ENCODE data around the gene PMIS2.
A peak's percentile ranks its signal among the peaks of the same experiment; 100 is the strongest.

Gene PMIS2

DNA sequence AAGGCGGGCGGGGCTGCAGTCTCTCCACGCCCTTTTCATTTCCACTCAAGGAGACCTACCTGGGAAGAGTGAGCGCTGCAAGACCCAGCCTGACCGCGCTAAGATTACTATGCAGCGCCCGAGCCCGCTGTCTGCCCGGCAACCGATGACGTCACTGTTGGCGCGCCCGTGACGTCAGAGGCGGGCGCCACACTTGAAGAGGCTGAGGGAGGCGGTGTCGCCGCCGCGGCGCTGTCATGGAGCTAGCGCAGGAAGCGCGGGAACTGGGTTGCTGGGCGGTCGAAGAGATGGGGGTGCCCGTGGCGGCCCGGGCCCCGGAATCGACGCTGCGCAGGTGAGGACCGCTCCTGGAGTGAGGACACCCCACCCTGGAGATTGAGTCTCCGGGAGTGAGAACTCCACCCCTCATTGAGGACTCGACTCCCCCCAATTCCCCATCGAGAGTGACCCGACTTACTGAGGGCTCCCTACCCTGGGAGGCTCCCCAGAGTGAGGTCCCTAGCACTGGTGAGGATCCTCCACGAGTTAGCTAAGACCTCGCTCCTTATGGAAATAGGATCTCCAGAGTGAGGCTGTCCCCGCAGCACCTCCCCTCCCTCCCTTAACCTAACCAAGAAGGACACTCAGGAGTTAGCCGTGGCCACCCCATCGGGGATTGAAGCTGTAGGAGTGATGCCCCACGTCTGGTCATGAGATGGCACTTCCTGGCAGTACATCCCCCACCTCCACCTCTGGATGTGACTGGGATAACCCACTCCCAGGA, 26.8 kb downstream of the PMIS2 start, which contains the start of gene HAUS5:
TSS of gene HAUS5 (plus strand) at position 177 of the 763 bp plus-strand sequence. CDS start at position 237, 60 bp downstream.
- WGBS (ENCODE audit: insufficient coverage, insufficient read length): no CpG with 5 or more reads among the region's 47 CpGs
- no peaks in the 10 kb centered on the region for H3K4me1 ChIP-seq (ENCODE audit: control insufficient read depth, insufficient read depth, low read length)
- H3K9me3 ChIP-seq (ENCODE audit: control insufficient read depth, insufficient read depth, low read length): no peaks in the 10 kb centered on the region
- no peaks in the 10 kb centered on the region for H3K27me3 ChIP-seq (ENCODE audit: control insufficient read depth, insufficient read depth, low read length)
- H3K27ac ChIP-seq (ENCODE audit: low read length): no peak within 1 kb of the TSS
- peaks cover 3% of the 10 kb centered on the region for H3K36me3 ChIP-seq (ENCODE audit: control insufficient read depth, insufficient read depth, low read length)
- peak; percentile 82 for DNase-seq (ENCODE audit: low read depth, low spot score)
- H3K4me3 ChIP-seq (ENCODE audit: low read length): peak within 1 kb of the TSS; percentile 75; the same call in 1 of the 2 replicates

DNA sequence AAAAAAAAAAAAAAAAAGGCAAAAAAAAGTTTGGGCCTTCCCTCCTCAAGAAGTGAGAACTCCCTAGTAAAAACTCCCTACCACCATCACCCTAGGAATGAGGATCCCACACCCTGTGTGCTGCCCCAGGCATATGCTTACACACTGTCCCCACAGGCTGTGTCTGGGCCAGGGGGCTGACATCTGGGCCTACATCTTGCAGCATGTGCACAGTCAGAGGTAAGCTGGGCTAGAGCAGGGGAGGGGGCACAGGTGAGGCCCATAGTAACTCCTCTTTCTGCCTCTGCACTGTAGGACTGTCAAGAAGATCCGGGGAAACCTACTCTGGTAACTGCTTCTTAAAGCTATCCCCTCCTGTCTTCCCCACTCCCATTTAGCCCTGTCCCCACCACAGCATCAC, 27.6 kb downstream of the PMIS2 start:
- Histone ChIP-seq H3K27me3 (ENCODE audit: control insufficient read depth, insufficient read depth, low read length) (no peaks in the 10 kb centered on the region), H3K9me3 (ENCODE audit: control insufficient read depth, insufficient read depth, low read length) (no peaks in the 10 kb centered on the region), H3K27ac (ENCODE audit: low read length) (no peak overlapping the region), H3K36me3 (ENCODE audit: control insufficient read depth, insufficient read depth, low read length) (peaks cover 5% of the 10 kb centered on the region), H3K4me3 (ENCODE audit: low read length) (no peak overlapping the region), H3K4me1 (ENCODE audit: control insufficient read depth, insufficient read depth, low read length) (no peaks in the 10 kb centered on the region)
- WGBS (ENCODE audit: insufficient coverage, insufficient read length): no CpG with 5 or more reads among the region's 1 CpG
- no peak for DNase-seq (ENCODE audit: low read depth, low spot score)

DNA sequence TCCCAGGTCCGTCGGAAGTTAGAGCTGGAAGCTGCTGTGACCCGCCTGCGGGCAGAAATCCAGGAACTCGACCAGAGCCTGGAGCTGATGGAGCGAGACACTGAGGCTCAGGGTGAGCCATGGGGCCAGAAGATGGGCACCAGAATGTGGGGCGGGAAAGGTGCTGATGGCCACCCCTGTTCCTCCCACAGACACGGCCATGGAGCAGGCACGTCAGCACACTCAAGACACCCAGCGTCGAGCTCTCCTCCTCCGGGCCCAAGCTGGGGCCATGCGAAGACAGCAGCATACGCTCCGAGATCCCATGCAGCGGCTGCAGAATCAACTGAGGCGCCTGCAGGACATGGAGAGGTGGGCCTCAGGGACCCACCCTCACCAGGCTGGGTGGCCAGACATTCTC, 29.1 kb downstream of the PMIS2 start:
- Histone ChIP-seq H3K4me3 (ENCODE audit: low read length) (no peak overlapping the region), H3K27me3 (ENCODE audit: control insufficient read depth, insufficient read depth, low read length) (no peaks in the 10 kb centered on the region), H3K4me1 (ENCODE audit: control insufficient read depth, insufficient read depth, low read length) (no peaks in the 10 kb centered on the region), H3K27ac (ENCODE audit: low read length) (no peak overlapping the region), H3K9me3 (ENCODE audit: control insufficient read depth, insufficient read depth, low read length) (no peaks in the 10 kb centered on the region), H3K36me3 (ENCODE audit: control insufficient read depth, insufficient read depth, low read length) (peaks cover 8% of the 10 kb centered on the region)
- no CpG with 5 or more reads among the region's 17 CpGs for WGBS (ENCODE audit: insufficient coverage, insufficient read length)
- no peak for DNase-seq (ENCODE audit: low read depth, low spot score)

DNA sequence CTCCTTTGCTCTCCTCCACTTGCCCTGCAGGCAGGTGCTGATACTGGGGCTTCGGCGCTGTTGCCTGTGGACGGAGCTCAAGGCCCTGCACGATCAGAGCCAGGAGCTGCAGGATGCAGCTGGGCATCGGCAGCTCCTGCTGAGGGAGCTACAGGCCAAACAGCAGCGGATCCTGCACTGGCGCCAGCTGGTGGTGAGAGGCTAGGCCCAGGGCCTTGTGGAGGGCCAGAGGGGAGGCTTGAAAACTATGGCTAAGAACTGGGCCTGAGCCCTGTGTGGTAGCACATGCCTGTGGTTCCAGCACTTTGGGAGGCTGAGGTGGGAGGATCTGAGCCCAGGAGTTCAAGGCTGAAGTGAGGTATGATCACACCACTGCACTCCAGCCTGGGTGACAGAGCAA, 32.9 kb downstream of the PMIS2 start:
- H3K4me1 ChIP-seq (ENCODE audit: control insufficient read depth, insufficient read depth, low read length): no peaks in the 10 kb centered on the region
- H3K36me3 ChIP-seq (ENCODE audit: control insufficient read depth, insufficient read depth, low read length): peaks cover 15% of the 10 kb centered on the region
- no CpG with 5 or more reads among the region's 7 CpGs for WGBS (ENCODE audit: insufficient coverage, insufficient read length)
- no peaks in the 10 kb centered on the region for H3K9me3 ChIP-seq (ENCODE audit: control insufficient read depth, insufficient read depth, low read length)
- no peaks in the 10 kb centered on the region for H3K27me3 ChIP-seq (ENCODE audit: control insufficient read depth, insufficient read depth, low read length)
- no peak overlapping the region for H3K27ac ChIP-seq (ENCODE audit: low read length)
- no peak overlapping the region for H3K4me3 ChIP-seq (ENCODE audit: low read length)
- no peak for DNase-seq (ENCODE audit: low read depth, low spot score)

DNA sequence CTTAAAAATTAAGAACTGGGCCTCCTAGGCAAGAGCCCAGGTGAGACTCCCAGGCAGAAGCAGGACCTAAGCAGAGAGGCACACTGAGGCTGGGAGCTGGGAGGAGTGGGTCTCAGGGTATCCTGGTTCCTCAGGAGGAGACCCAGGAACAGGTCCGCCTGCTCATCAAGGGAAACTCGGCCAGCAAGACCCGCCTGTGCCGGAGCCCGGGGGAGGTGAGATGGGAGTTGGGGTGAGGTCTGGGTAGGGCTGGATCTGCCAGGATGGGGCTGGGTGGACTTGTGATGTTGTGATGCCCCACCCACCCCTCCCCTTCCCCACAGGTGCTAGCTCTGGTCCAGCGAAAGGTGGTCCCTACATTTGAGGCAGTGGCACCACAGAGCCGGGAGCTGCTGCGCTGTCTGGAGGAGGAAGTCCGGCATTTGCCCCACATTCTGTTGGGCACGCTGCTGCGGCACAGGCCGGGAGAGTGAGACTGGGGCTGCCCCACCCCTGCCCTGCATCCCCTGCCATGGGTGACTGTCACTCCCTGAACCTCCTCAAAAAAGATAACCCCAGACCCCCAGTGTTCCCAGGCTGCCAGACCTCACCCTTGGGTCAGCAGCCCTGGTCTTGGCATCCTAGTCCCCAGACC, 33.4 kb downstream of the PMIS2 start:
- no CpG with 5 or more reads among the region's 12 CpGs for WGBS (ENCODE audit: insufficient coverage, insufficient read length)
- Histone ChIP-seq H3K27ac (ENCODE audit: low read length) (no peak overlapping the region), H3K36me3 (ENCODE audit: control insufficient read depth, insufficient read depth, low read length) (peaks cover 15% of the 10 kb centered on the region), H3K9me3 (ENCODE audit: control insufficient read depth, insufficient read depth, low read length) (no peaks in the 10 kb centered on the region), H3K4me3 (ENCODE audit: low read length) (no peak overlapping the region), H3K27me3 (ENCODE audit: control insufficient read depth, insufficient read depth, low read length) (no peaks in the 10 kb centered on the region), H3K4me1 (ENCODE audit: control insufficient read depth, insufficient read depth, low read length) (no peaks in the 10 kb centered on the region)
- no peak for DNase-seq (ENCODE audit: low read depth, low spot score)

DNA sequence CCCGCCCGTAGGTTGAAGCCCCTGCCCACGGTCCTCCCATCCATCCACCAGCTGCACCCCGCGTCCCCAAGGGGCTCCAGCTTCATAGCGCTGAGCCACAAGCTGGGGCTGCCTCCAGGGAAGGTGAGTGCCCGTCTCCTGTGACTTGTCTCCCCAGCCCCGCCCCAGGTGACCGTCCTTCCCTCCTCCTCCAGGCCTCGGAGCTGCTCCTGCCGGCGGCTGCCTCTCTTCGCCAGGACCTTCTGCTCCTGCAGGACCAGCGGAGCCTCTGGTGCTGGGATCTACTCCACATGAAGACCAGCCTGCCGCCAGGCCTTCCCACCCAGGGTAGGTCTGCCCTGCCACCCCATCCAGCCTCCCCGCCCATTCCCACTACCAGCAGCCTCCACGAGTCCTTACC, 34.0 kb downstream of the PMIS2 start:
- Histone ChIP-seq H3K36me3 (ENCODE audit: control insufficient read depth, insufficient read depth, low read length) (peaks cover 14% of the 10 kb centered on the region), H3K4me3 (ENCODE audit: low read length) (no peak overlapping the region), H3K9me3 (ENCODE audit: control insufficient read depth, insufficient read depth, low read length) (no peaks in the 10 kb centered on the region), H3K4me1 (ENCODE audit: control insufficient read depth, insufficient read depth, low read length) (no peaks in the 10 kb centered on the region), H3K27me3 (ENCODE audit: control insufficient read depth, insufficient read depth, low read length) (no peaks in the 10 kb centered on the region), H3K27ac (ENCODE audit: low read length) (no peak overlapping the region)
- no CpG with 5 or more reads among the region's 17 CpGs for WGBS (ENCODE audit: insufficient coverage, insufficient read length)
- no peak for DNase-seq (ENCODE audit: low read depth, low spot score)

DNA sequence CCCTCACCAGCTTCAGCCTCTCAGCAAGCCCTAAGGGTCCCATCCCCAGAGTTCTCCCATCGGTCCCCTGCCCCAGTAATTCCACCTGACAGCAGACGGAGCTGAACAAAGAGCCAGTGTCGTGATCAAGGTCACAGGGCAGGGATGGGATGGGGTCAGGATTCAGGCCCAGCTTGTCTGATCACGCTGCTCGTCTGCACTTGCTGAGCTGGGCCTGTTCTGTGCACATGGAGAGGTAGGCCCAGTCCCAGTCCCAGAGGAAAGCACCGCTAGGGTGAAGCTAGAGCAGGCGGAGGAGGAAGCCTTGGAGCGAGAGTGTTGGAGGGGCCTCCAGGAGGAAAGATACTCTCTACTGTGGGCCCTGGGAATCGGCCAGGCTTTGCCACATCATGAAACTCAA, 35.7 kb downstream of the PMIS2 start:
- H3K27me3 ChIP-seq (ENCODE audit: control insufficient read depth, insufficient read depth, low read length): no peaks in the 10 kb centered on the region
- no peak overlapping the region for H3K4me3 ChIP-seq (ENCODE audit: low read length)
- no peaks in the 10 kb centered on the region for H3K4me1 ChIP-seq (ENCODE audit: control insufficient read depth, insufficient read depth, low read length)
- no CpG with 5 or more reads among the region's 9 CpGs for WGBS (ENCODE audit: insufficient coverage, insufficient read length)
- H3K36me3 ChIP-seq (ENCODE audit: control insufficient read depth, insufficient read depth, low read length): peaks cover 12% of the 10 kb centered on the region
- no peak overlapping the region for H3K27ac ChIP-seq (ENCODE audit: low read length)
- no peaks in the 10 kb centered on the region for H3K9me3 ChIP-seq (ENCODE audit: control insufficient read depth, insufficient read depth, low read length)
- no peak for DNase-seq (ENCODE audit: low read depth, low spot score)

DNA sequence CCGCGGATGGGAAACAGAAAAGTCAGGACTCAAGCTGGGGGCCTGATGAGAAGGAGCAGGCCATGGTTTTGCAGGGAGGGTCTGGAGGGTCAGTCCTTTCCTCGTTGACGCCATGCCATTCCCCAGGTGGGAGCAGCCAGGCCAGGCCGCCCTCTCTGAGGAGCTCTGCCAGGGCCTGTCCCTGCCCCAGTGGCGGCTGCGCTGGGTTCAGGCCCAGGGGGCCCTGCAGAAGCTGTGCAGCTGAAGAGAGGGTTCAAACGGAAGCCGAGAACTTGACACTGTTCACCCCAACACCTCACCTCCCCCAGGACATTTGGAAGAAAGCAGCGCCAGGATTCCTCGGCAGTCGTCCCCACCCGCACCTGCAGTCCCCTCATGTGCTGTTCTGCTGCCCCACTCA, 36.8 kb downstream of the PMIS2 start:
- no peak for DNase-seq (ENCODE audit: low read depth, low spot score)
- no peaks in the 10 kb centered on the region for H3K4me1 ChIP-seq (ENCODE audit: control insufficient read depth, insufficient read depth, low read length)
- no peaks in the 10 kb centered on the region for H3K27me3 ChIP-seq (ENCODE audit: control insufficient read depth, insufficient read depth, low read length)
- H3K4me3 ChIP-seq (ENCODE audit: low read length): no peak overlapping the region
- no peak overlapping the region for H3K27ac ChIP-seq (ENCODE audit: low read length)
- peaks cover 12% of the 10 kb centered on the region for H3K36me3 ChIP-seq (ENCODE audit: control insufficient read depth, insufficient read depth, low read length)
- no CpG with 5 or more reads among the region's 13 CpGs for WGBS (ENCODE audit: insufficient coverage, insufficient read length)
- no peaks in the 10 kb centered on the region for H3K9me3 ChIP-seq (ENCODE audit: control insufficient read depth, insufficient read depth, low read length)

DNA sequence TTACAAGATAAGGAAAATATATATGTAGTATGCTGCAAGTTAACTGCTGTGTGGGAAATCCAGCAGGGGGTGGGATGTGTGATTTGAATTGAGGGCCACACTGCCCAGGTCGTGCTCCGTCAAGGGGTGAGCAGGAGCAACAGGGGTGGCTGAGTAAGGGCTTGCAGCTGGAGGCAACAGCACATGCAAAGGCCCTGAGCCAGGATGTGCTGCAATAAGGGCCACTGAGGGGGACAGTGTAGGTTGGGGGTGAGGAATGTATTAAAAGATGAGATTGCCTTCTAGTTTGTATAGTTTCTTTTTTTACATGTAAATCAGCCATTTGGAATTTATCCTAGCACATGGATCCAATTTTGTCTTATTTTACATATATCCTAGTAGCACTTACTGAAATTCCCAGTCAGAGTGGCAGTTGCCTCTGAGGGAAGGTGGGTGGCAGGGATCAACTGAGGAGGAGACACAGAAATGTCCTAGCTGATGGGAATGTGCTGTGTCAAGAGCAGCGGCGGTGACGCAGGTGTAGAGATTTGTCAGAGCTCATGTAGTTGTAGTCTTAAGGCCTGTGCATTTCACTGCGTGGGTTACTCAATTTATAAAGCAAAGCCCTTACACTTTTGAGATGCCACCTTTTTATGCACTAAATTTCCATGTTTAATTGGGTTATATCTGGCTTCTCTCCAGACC, 37.5 kb downstream of the PMIS2 start:
- peaks cover 12% of the 10 kb centered on the region for H3K36me3 ChIP-seq (ENCODE audit: control insufficient read depth, insufficient read depth, low read length)
- no peaks in the 10 kb centered on the region for H3K4me1 ChIP-seq (ENCODE audit: control insufficient read depth, insufficient read depth, low read length)
- no peak overlapping the region for H3K27ac ChIP-seq (ENCODE audit: low read length)
- H3K27me3 ChIP-seq (ENCODE audit: control insufficient read depth, insufficient read depth, low read length): no peaks in the 10 kb centered on the region
- no peaks in the 10 kb centered on the region for H3K9me3 ChIP-seq (ENCODE audit: control insufficient read depth, insufficient read depth, low read length)
- no peak overlapping the region for H3K4me3 ChIP-seq (ENCODE audit: low read length)
- no CpG with 5 or more reads among the region's 6 CpGs for WGBS (ENCODE audit: insufficient coverage, insufficient read length)
- DNase-seq (ENCODE audit: low read depth, low spot score): no peak

DNA sequence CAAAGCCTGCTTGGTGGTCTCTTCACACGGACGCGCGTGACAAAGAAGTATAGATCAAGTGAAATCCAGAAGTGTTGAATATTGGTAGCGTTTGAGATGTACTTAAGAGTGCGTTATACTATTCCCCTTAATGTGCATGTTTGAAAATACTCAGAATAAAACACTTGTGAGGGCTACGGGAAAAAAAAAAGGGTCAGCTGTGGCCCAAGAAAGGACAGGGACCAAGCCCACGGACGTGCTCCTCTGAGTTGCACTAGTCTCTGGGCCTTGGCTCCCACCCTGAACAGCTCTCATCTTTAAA, 42.2 kb downstream of the PMIS2 start:
- no peak overlapping the region for H3K27ac ChIP-seq (ENCODE audit: low read length)

More for the DNA sequence above, 42.2 kb downstream of the PMIS2 start:
- Histone ChIP-seq H3K36me3 (ENCODE audit: control insufficient read depth, insufficient read depth, low read length) (peaks cover 5% of the 10 kb centered on the region), H3K4me1 (ENCODE audit: control insufficient read depth, insufficient read depth, low read length) (peaks cover 2% of the 10 kb centered on the region; the same call in 1 of the 2 replicates), H3K27me3 (ENCODE audit: control insufficient read depth, insufficient read depth, low read length) (no peaks in the 10 kb centered on the region), H3K4me3 (ENCODE audit: low read length) (peak overlapping the region; percentile 68; the same call in 1 of the 2 replicates), H3K9me3 (ENCODE audit: control insufficient read depth, insufficient read depth, low read length) (no peaks in the 10 kb centered on the region)
- DNase-seq (ENCODE audit: low read depth, low spot score): no peak
- no CpG with 5 or more reads among the region's 9 CpGs for WGBS (ENCODE audit: insufficient coverage, insufficient read length)
